Prostate gland (tissue), 2 donors: Measurements from ENCODE around the gene PACS1. TPM values are rescaled to one million over a fixed set of nuclear protein-coding genes. Genes with fewer than 3 reads are reported as not detected.

ENCODE experiments used
- DNase-seq: peaks from one replicate; pipeline ENCODE4 v3.0.0-alpha.2; 2019; ENCODE audit warnings: low spot score
- H3K27ac ChIP-seq, 2 donors: fragments of 200-600 bp; sonication (generic); 2 replicates each; pipeline ENCODE4 v1.5.1; 2017 to 2019
- H3K27me3 ChIP-seq: fragments of 200-600 bp; sonication (generic); replicated peaks from 2 replicates; pipeline ENCODE4 v1.5.1; 2019; ENCODE audit not compliant: insufficient read depth
- H3K36me3 ChIP-seq, 2 donors: fragments of 200-600 bp; sonication (generic); 1 replicate in 1 of 2; 2 replicates in 1 of 2; pipeline versions ENCODE4 v1.5.1 to v1.8.1; 2017 to 2019
- H3K4me1 ChIP-seq: fragments of 200-600 bp; sonication (generic); replicated peaks from 2 replicates; pipeline ENCODE4 v1.5.1; 2019
- H3K4me3 ChIP-seq, 2 donors: fragments of 200-600 bp; sonication (generic); 2 replicates each; pipeline ENCODE4 v1.5.1; 2017 to 2019
- H3K9me3 ChIP-seq: fragments of 200-600 bp; sonication (generic); 2 replicates; pipeline ENCODE4 v1.5.1; 2017
- CTCF ChIP-seq, 4 experiments: fragments of 200-600 bp in 2 of 4; fragments of 450-650 bp in 2 of 4; sonication (generic) in 2 of 4; IDR thresholded peaks; 1 replicate in 3 of 4; 2 replicates in 1 of 4; pipeline ENCODE4 v1.5.1; 2016 to 2019; ENCODE audit warnings: antibody characterized with exemption in 4 of 4, mild to moderate bottlenecking in 2 of 4, moderate library complexity in 2 of 4
- POLR2A ChIP-seq: fragments of 450-650 bp; IDR thresholded peaks from one replicate; pipeline ENCODE4 v1.6.1; 2016; ENCODE audit warnings: antibody characterized with exemption, mild to moderate bottlenecking
- POLR2AphosphoS5 ChIP-seq: sonication (generic); formaldehyde crosslinking; IDR thresholded peaks from one replicate; pipeline ENCODE4 v1.6.1; 2017; ENCODE audit warnings: antibody characterized with exemption
- WGBS: methylation state at CpG from one replicate; pipeline ENCODE4 v1.1.5; 2018; 5-methylcytosine and 5-hydroxymethylcytosine counted together
- intact Hi-C: fragments of 100-400 bp; cut with DNase I; formaldehyde crosslinking; loops from one replicate; pipeline ENCODE4 v1.14.2; 2022
- total RNA-seq, 2 donors: library from RNA; depleted of rRNA; stranded (reverse); fragments of >200 nt; gene quantifications; one replicate each; pipeline ENCODE4 v1.1.0, GENCODE V29; 2016

The PACS1 gene
- total RNA-seq, 2 donors from 2014 or later, result 51.9 to 107 TPM

GRCh38 chr11:66126064-66126463, 56.0 kb downstream of the PACS1 start:
- DNase-seq, result no peak
- intact Hi-C loops, result no loop called here
- Histone ChIP-seq H3K27ac (peak overlapping the region; percentile 19 to 61), H3K4me1 (no peaks in the 10 kb centered on the region), H3K4me3 (no peak overlapping the region), H3K9me3 (no peaks in the 10 kb centered on the region), H3K36me3 (no peaks in the 10 kb centered on the region), H3K27me3 (no peaks in the 10 kb centered on the region)
- 62% methylated on average over 3 of the region's 3 CpGs for WGBS
- TF ChIP-seq CTCF (IDR thresholded peaks at IDR 0.05) (no peak), POLR2A (no peak), POLR2AphosphoS5 (no peak)

- H3K36me3 ChIP-seq, result no peaks in the 10 kb centered on the region
- TF ChIP-seq POLR2A (no peak), POLR2AphosphoS5 (peak; percentile 40), CTCF (IDR thresholded peaks at IDR 0.05) (no peak)
- H3K27ac ChIP-seq, result peak overlapping the region; percentile 19 to 61
- H3K9me3 ChIP-seq, result no peaks in the 10 kb centered on the region
- H3K4me1 ChIP-seq, result no peaks in the 10 kb centered on the region
- no peak overlapping the region for H3K4me3 ChIP-seq
- DNase-seq, result peak; percentile 50
- H3K27me3 ChIP-seq, result no peaks in the 10 kb centered on the region
- intact Hi-C loops, result no loop called here
- WGBS, result 20% methylated on average over 14 of the region's 14 CpGs
Observed at GRCh38 chr11:66126808-66127555, 56.9 kb downstream of the PACS1 start.

GRCh38 chr11:66130978-66131377, 60.9 kb downstream of the PACS1 start:
- 68% methylated on average over 3 of the region's 3 CpGs for WGBS
- Histone ChIP-seq H3K9me3 (no peaks in the 10 kb centered on the region), H3K4me1 (no peaks in the 10 kb centered on the region), H3K4me3 (no peak overlapping the region), H3K27me3 (no peaks in the 10 kb centered on the region), H3K27ac (no peak overlapping the region), H3K36me3 (no peaks in the 10 kb centered on the region)
- no peak for TF ChIP-seq CTCF (IDR thresholded peaks at IDR 0.05)
- TF ChIP-seq POLR2AphosphoS5, result no peak
- TF ChIP-seq POLR2A, result no peak
- intact Hi-C loops, result loop anchor here (10.0 kb wide), 1 partner anchor 66 kb away; no protein-coding TSS in a partner anchor
- no peak for DNase-seq

GRCh38 chr11:66131937-66132632, 62.0 kb downstream of the PACS1 start:
- 92% methylated on average over 7 of the region's 7 CpGs for WGBS

More at GRCh38 chr11:66131937-66132632, 62.0 kb downstream of the PACS1 start:
- Histone ChIP-seq H3K4me1 (no peaks in the 10 kb centered on the region), H3K9me3 (no peaks in the 10 kb centered on the region), H3K4me3 (no peak overlapping the region), H3K27me3 (no peaks in the 10 kb centered on the region), H3K27ac (no peak overlapping the region), H3K36me3 (no peaks in the 10 kb centered on the region)
- no peak for TF ChIP-seq POLR2A
- no peak for TF ChIP-seq POLR2AphosphoS5
- no peak for TF ChIP-seq CTCF (IDR thresholded peaks at IDR 0.05)
- intact Hi-C loops, result loop anchor here (10.0 kb wide), 1 partner anchor 67 kb away; no protein-coding TSS in a partner anchor
- no peak for DNase-seq
